OCI-LY7 (cell line): Measurements from ENCODE around the gene BCS1L. TPM values are rescaled to one million over a fixed set of nuclear protein-coding genes. Genes with fewer than 3 reads are reported as not detected.

Experiments
- BruUV-seq: library from RNA; stranded (reverse); fragments of 400-500 nt; replicated peaks from 2 replicates; lab custom pipeline; 2021; lab: Mats Ljungman, UMichigan
- CTCF ChIA-PET: fragments of 300-600 bp; sonication (Branson Sonifier 250); formaldehyde crosslinking; loops from one replicate; lab custom pipeline; 2022; ENCODE audit warnings: antibody characterized with exemption; ENCODE audit not compliant: unreplicated experiment; lab: Charles Lee
- POLR2A ChIA-PET: fragments of 300-600 bp; sonication (Branson Sonifier 250); formaldehyde crosslinking; loops from one replicate; lab custom pipeline; 2022; ENCODE audit warnings: antibody characterized with exemption; lab: Charles Lee
- DNase-seq: peaks from one replicate; pipeline ENCODE4 v3.0.0-alpha.2; 2015; ENCODE audit warnings: low spot score
- H2AFZ ChIP-seq: fragments of 200-600 bp; sonication (generic), shearing (Covaris generic); 2 replicates; pipeline ENCODE4 v1.6.1; 2014; ENCODE audit warnings: mild to moderate bottlenecking, antibody characterized with exemption, low read length, moderate library complexity
- H3K27ac ChIP-seq: fragments of 200-600 bp; sonication (generic); 2 replicates; pipeline ENCODE4 v1.5.1; 2014; ENCODE audit warnings: mixed run types, low read depth, mild to moderate bottlenecking, moderate library complexity, low read length, inconsistent platforms; ENCODE audit not compliant: poor library complexity, severe bottlenecking
- H3K36me3 ChIP-seq: fragments of 200-600 bp; sonication (generic); 2 replicates; pipeline ENCODE4 v1.6.1; 2014; ENCODE audit warnings: mild to moderate bottlenecking, antibody characterized with exemption, low read length, moderate library complexity, mixed read lengths; ENCODE audit not compliant: insufficient read depth
- H3K4me1 ChIP-seq: fragments of 200-600 bp; sonication (generic); 2 replicates; pipeline ENCODE4 v1.5.1; 2014; ENCODE audit warnings: mild to moderate bottlenecking, low read length; ENCODE audit not compliant: insufficient read depth, poor library complexity, severe bottlenecking
- H3K4me2 ChIP-seq: fragments of 200-600 bp; sonication (generic); 2 replicates; pipeline ENCODE4 v1.6.1; 2014; ENCODE audit warnings: mild to moderate bottlenecking, low read length
- H3K4me3 ChIP-seq: fragments of 200-600 bp; sonication (generic); 2 replicates; pipeline ENCODE4 v1.5.1; 2014; ENCODE audit warnings: mild to moderate bottlenecking, low read depth, low read length; ENCODE audit not compliant: poor library complexity, severe bottlenecking
- H3K79me2 ChIP-seq: fragments of 200-600 bp; sonication (generic); 2 replicates; pipeline ENCODE4 v1.6.1; 2016; ENCODE audit warnings: low read depth, mild to moderate bottlenecking, low read length, moderate library complexity, mixed read lengths; ENCODE audit not compliant: insufficient read depth
- H3K9me2 ChIP-seq: fragments of 200-600 bp; sonication (generic); 2 replicates; pipeline ENCODE4 v1.6.1; 2016; ENCODE audit warnings: mild to moderate bottlenecking, low read length, mixed read lengths; ENCODE audit not compliant: insufficient read depth
- H3K9me3 ChIP-seq: fragments of 200-600 bp; sonication (generic); 2 replicates; pipeline ENCODE4 v1.6.1; 2014; ENCODE audit warnings: mild to moderate bottlenecking, mixed run types, low read length, mixed read lengths
- H4K20me1 ChIP-seq: fragments of 200-600 bp; sonication (generic); 2 replicates; pipeline ENCODE4 v1.6.1; 2014; ENCODE audit warnings: mild to moderate bottlenecking, antibody characterized with exemption, low read length, moderate library complexity, mixed read lengths; ENCODE audit not compliant: insufficient read depth
- CTCF ChIP-seq: fragments of 200-600 bp; sonication (generic); conservative IDR thresholded peaks from 2 replicates; pipeline ENCODE4 v1.5.1; 2014; ENCODE audit warnings: mild to moderate bottlenecking, antibody characterized with exemption, low read length, moderate library complexity, mixed read lengths
- EZH2phosphoT487 ChIP-seq: fragments of 200-600 bp; sonication (generic); IDR thresholded peaks from 2 replicates; pipeline ENCODE4 v1.6.1; 2018; ENCODE audit warnings: low read depth, borderline replicate concordance, mild to moderate bottlenecking, mixed run types, antibody characterized with exemption, low read length, moderate library complexity, mixed read lengths
- intact Hi-C: fragments of 100-400 bp; cut with micrococcal nuclease; formaldehyde crosslinking; loops from one replicate; pipeline ENCODE4 v1.10.0; 2022; ENCODE audit not compliant: unreplicated experiment
- total RNA-seq, 2 experiments: library from RNA; depleted of rRNA in 1 of 2; stranded (reverse); fragments of >200 nt in 1 of 2; shearing (Covaris generic) in 1 of 2; gene quantifications; 2 replicates each; pipeline ENCODE4 v1.2.3, GENCODE V29; 2014 to 2022

The BCS1L gene
- total RNA-seq, 2 experiments from 2014 or later = 48.0 to 54.9 TPM

- Histone ChIP-seq H3K9me2 (no peaks in the 10 kb centered on the region), H3K4me2 (no peak overlapping the region), H3K36me3 (peaks cover 77% of the 10 kb centered on the region), H4K20me1 (peaks cover 5% of the 10 kb centered on the region; the same call in 1 of the 2 replicates), H3K9me3 (no peaks in the 10 kb centered on the region), H2AFZ (no peak overlapping the region), H3K27ac (no peak overlapping the region), H3K4me1 (peaks cover 16% of the 10 kb centered on the region), H3K79me2 (peaks cover 53% of the 10 kb centered on the region), H3K4me3 (no peak overlapping the region)
- ChIA-PET POLR2A (no interaction called here), CTCF (interaction anchor here (1.1 kb wide), 1 partner anchor 16 kb away, joined by 3 read pairs; no protein-coding TSS in a partner anchor)
- BruUV-seq = no TSS peak
- DNase-seq = no peak
- intact Hi-C loops = loop anchor here (5.0 kb wide), 2 partner anchors 57 to 88 kb away; partner anchors contain the start of genes CNOT9, TTLL4 and USP37
- TF ChIP-seq CTCF (no peak), EZH2phosphoT487 (no peak)
Measured at GRCh38 chr2:218655751-218656150, 3.7 kb upstream of the BCS1L start.

- H4K20me1 ChIP-seq = peaks cover 5% of the 10 kb centered on the region; the same call in 1 of the 2 replicates
- peak overlapping the region; percentile 81 for H3K4me2 ChIP-seq
- CTCF ChIA-PET = interaction anchor here (0.5 to 2.1 kb wide), 7 partner anchors 10 to 502 kb away, joined by 3 to 16 read pairs (median 7); partner anchors contain the start of genes NHEJ1, RNF25 and STK36
- TF ChIP-seq EZH2phosphoT487 (no peak), CTCF (peak; percentile 82)
- POLR2A ChIA-PET = interaction anchor here (0.6 to 5.4 kb wide), 9 partner anchors 12 to 623 kb away, joined by 3 to 55 read pairs (median 3); partner anchors contain the start of genes RNF25 and STK36
- no peaks in the 10 kb centered on the region for H3K9me3 ChIP-seq
- DNase-seq = peak; percentile 79
- peak overlapping the region; percentile 87 for H3K4me3 ChIP-seq
- peak overlapping the region; percentile 80 for H2AFZ ChIP-seq
- H3K9me2 ChIP-seq = no peaks in the 10 kb centered on the region
- H3K36me3 ChIP-seq = peaks cover 77% of the 10 kb centered on the region
- peak overlapping the region; percentile 55 for H3K27ac ChIP-seq
- peaks cover 17% of the 10 kb centered on the region for H3K4me1 ChIP-seq
- peaks cover 51% of the 10 kb centered on the region for H3K79me2 ChIP-seq
- BruUV-seq = TSS peak; percentile 78
- intact Hi-C loops = loop anchor here (1.0 to 5.0 kb wide), 4 partner anchors 13 to 189 kb away; partner anchors contain the start of genes CNOT9, TTLL4 and USP37
Measured at GRCh38 chr2:218658671-218659257, 719 bp upstream of the BCS1L start.
